Erythroblast (primary cell): ENCODE measurements around the gene DHDDS.

Source experiments
- GATA1 ChIP-seq: IDR thresholded peaks from 2 replicates; pipeline ENCODE4 v1.6.1; 2011; ENCODE audit warnings: low read depth, mild to moderate bottlenecking, control low read depth, low read length, moderate library complexity
- POLR2A ChIP-seq: IDR thresholded peaks from 2 replicates; pipeline ENCODE4 v1.6.1; 2011; ENCODE audit warnings: mild to moderate bottlenecking, low read length

DNA sequence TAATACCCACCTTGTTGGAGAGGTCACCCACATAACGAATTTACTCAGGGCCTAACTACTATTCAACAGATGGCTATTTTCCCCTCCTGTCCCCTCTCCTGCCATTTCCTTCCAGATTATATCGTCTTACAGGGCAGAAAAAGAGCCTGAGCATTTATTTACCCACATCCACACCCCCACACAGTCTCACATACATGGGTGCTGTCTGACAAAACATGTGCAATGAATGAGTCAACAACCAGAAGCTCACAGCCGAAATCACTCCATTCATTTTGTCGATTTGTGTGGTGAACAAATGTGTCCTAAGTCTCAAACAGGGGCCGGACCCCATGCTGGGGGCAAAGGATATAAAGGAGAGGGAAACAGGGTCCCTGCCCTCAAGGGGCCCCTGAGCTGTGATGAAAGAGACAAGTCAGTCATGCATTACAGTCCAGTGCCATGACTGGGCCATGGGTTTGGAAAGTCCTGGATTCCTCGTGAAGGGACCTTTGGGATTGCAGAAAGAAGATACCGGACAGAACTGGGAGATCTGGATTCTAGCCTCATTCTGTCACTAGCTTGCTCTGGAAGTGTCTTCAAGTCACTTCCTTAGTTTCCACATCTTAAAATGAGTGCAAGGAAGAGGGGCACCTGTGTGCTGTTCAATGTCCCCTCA is 43.2 kb upstream of the DHDDS start:
- TF ChIP-seq POLR2A, result no peak
- TF ChIP-seq GATA1, result no peak
